H9 (cell line): ENCODE data around the gene CPT2. TPM values are rescaled to one million over a fixed set of nuclear protein-coding genes. Genes with fewer than 3 reads are reported as not detected.

Experiments used
- DNase-seq: peaks from one replicate; pipeline ENCODE4 v3.0.0-alpha.2; 2017
- H2AFZ ChIP-seq: one replicate; pipeline ENCODE4 v1.6.1; 2013; ENCODE audit warnings: mild to moderate bottlenecking, low read length, control low read depth, moderate library complexity
- H2AK5ac ChIP-seq: 2 replicates; pipeline ENCODE4 v1.6.1; 2013; ENCODE audit warnings: low read length, control low read depth, mixed read lengths; ENCODE audit not compliant: insufficient read length
- H2BK120ac ChIP-seq: one replicate; pipeline ENCODE4 v1.6.1; 2013; ENCODE audit warnings: low read depth, mild to moderate bottlenecking, low read length, control low read depth, inconsistent platforms; ENCODE audit not compliant: poor library complexity, severe bottlenecking
- H2BK12ac ChIP-seq: 2 replicates; pipeline ENCODE4 v1.6.1; 2013; ENCODE audit warnings: low read length, control low read depth, mixed read lengths, low read depth; ENCODE audit not compliant: insufficient read length
- H2BK15ac ChIP-seq: 2 replicates; pipeline ENCODE4 v1.6.1; 2013; ENCODE audit warnings: low read depth, low read length, control low read depth
- H2BK20ac ChIP-seq: one replicate; pipeline ENCODE4 v1.6.1; 2013; ENCODE audit warnings: low read depth, mild to moderate bottlenecking, low read length, control low read depth, inconsistent platforms; ENCODE audit not compliant: poor library complexity, severe bottlenecking
- H2BK5ac ChIP-seq: 2 replicates; pipeline ENCODE4 v1.6.1; 2013; ENCODE audit warnings: low read length, control low read depth, mixed read lengths; ENCODE audit not compliant: insufficient read length
- H3K14ac ChIP-seq: 2 replicates; pipeline ENCODE4 v1.6.1; 2013; ENCODE audit warnings: low read length, control low read depth; ENCODE audit not compliant: insufficient read depth
- H3K18ac ChIP-seq: 2 replicates; pipeline ENCODE4 v1.6.1; 2013; ENCODE audit warnings: low read depth, mild to moderate bottlenecking, mixed read lengths, low read length, control low read depth; ENCODE audit not compliant: insufficient read length
- H3K23ac ChIP-seq: 2 replicates; pipeline ENCODE4 v1.6.1; 2013; ENCODE audit warnings: low read length, control low read depth, mixed read lengths, low read depth; ENCODE audit not compliant: insufficient read length
- H3K23me2 ChIP-seq: 2 replicates; pipeline ENCODE4 v1.6.1; 2013; ENCODE audit warnings: low read depth, mild to moderate bottlenecking, mixed read lengths, low read length, control low read depth; ENCODE audit not compliant: insufficient read length, poor library complexity, severe bottlenecking
- H3K27ac ChIP-seq: 2 replicates; pipeline ENCODE4 v1.5.1; 2013; ENCODE audit warnings: low read length, control low read depth, mixed read lengths, low read depth; ENCODE audit not compliant: insufficient read length
- H3K27me3 ChIP-seq: 2 replicates; pipeline ENCODE4 v1.6.1; 2013; ENCODE audit warnings: low read length, control low read depth, inconsistent platforms; ENCODE audit not compliant: insufficient read depth
- H3K4ac ChIP-seq: 2 replicates; pipeline ENCODE4 v1.6.1; 2013; ENCODE audit warnings: low read depth, mild to moderate bottlenecking, control low read depth, inconsistent platforms, low read length, moderate library complexity
- H3K4me1 ChIP-seq: 2 replicates; pipeline ENCODE4 v1.6.1; 2013; ENCODE audit warnings: low read length, control low read depth, inconsistent platforms; ENCODE audit not compliant: insufficient read depth
- H3K4me2 ChIP-seq: 2 replicates; pipeline ENCODE4 v1.6.1; 2013; ENCODE audit warnings: low read length, control low read depth, mixed read lengths; ENCODE audit not compliant: insufficient read length, insufficient read depth
- H3K56ac ChIP-seq: 2 replicates; pipeline ENCODE4 v1.6.1; 2013; ENCODE audit warnings: low read depth, mild to moderate bottlenecking, mixed read lengths, low read length, control low read depth; ENCODE audit not compliant: insufficient read length
- H3K79me1 ChIP-seq: 2 replicates; pipeline ENCODE4 v1.6.1; 2013; ENCODE audit warnings: low read depth, mild to moderate bottlenecking, moderate library complexity, low read length, control low read depth, inconsistent platforms; ENCODE audit not compliant: insufficient read depth, poor library complexity, severe bottlenecking
- H3K79me2 ChIP-seq: 2 replicates; pipeline ENCODE4 v1.6.1; 2013; ENCODE audit warnings: low read length, control low read depth, inconsistent platforms; ENCODE audit not compliant: insufficient read depth
- H3K9ac ChIP-seq: 2 replicates; pipeline ENCODE4 v1.6.1; 2013; ENCODE audit warnings: low read length, control low read depth, mixed read lengths; ENCODE audit not compliant: insufficient read length; ENCODE audit errors: extremely low read depth
- H3K9me3 ChIP-seq: one replicate; pipeline ENCODE4 v1.6.1; 2013; ENCODE audit warnings: low read depth, low read length, inconsistent platforms; ENCODE audit not compliant: control insufficient read depth
- H3T11ph ChIP-seq: one replicate; pipeline ENCODE4 v1.6.1; 2013; ENCODE audit warnings: mild to moderate bottlenecking, low read length, control low read depth, inconsistent platforms
- H4K20me1 ChIP-seq: one replicate; pipeline ENCODE4 v1.6.1; 2013; ENCODE audit not compliant: control insufficient read depth, insufficient read length, insufficient read depth
- H4K5ac ChIP-seq: 2 replicates; pipeline ENCODE4 v1.6.1; 2013; ENCODE audit warnings: low read depth, mild to moderate bottlenecking, mixed read lengths, low read length, control low read depth; ENCODE audit not compliant: insufficient read length
- H4K8ac ChIP-seq: replicated peaks from 2 replicates; pipeline ENCODE4 v1.6.1; 2013; ENCODE audit warnings: low read length, control low read depth, mixed read lengths, low read depth; ENCODE audit not compliant: insufficient read length
- H4K91ac ChIP-seq: 2 replicates; pipeline ENCODE4 v1.6.1; 2013; ENCODE audit warnings: low read depth, mild to moderate bottlenecking, moderate library complexity, mixed read lengths, low read length, control low read depth; ENCODE audit not compliant: insufficient read length
- H3K27ac Mint-ChIP-seq, 3 experiments: 2 replicates in 2 of 3; 3 replicates in 1 of 3; pipeline ENCODE4 v1.8.0; 2020 to 2021; ENCODE audit warnings: mixed read lengths in 3 of 3, mild to moderate bottlenecking in 1 of 3, moderate library complexity in 1 of 3
- H3K27me3 Mint-ChIP-seq: 2 replicates; pipeline ENCODE4 v1.8.0; 2021; ENCODE audit warnings: low read depth, mild to moderate bottlenecking, moderate library complexity, mixed read lengths
- H3K36me3 Mint-ChIP-seq, 3 experiments: 2 replicates in 2 of 3; 3 replicates in 1 of 3; pipeline ENCODE4 v1.8.0; 2020 to 2021; ENCODE audit warnings: low read depth in 3 of 3, mixed read lengths in 3 of 3; ENCODE audit not compliant: insufficient read depth in 1 of 3
- H3K4me1 Mint-ChIP-seq, 2 experiments: 2 replicates each; pipeline ENCODE4 v1.8.0; 2020; ENCODE audit warnings: mixed read lengths in 2 of 2
- H3K4me3 Mint-ChIP-seq, 2 experiments: 2 replicates in 1 of 2; 3 replicates in 1 of 2; pipeline ENCODE4 v1.8.0; 2020 to 2021; ENCODE audit warnings: mild to moderate bottlenecking in 2 of 2, mixed read lengths in 2 of 2, moderate library complexity in 1 of 2
- H3K9me3 Mint-ChIP-seq, 2 experiments: 2 replicates in 1 of 2; 3 replicates in 1 of 2; pipeline ENCODE4 v1.8.0; 2020; ENCODE audit warnings: mild to moderate bottlenecking in 2 of 2, mixed read lengths in 2 of 2, moderate library complexity in 1 of 2
- WGBS: extraction: QIAGEN DNeasy Blood & Tissue Kit; methylation state at CpG from one replicate; pipeline ENCODE4 v1.1.7; 2013; ENCODE audit warnings: missing lambda C conversion rate, low lambda C conversion rate, mixed read lengths; ENCODE audit not compliant: insufficient read length; ENCODE audit errors: extremely low coverage; 5-methylcytosine and 5-hydroxymethylcytosine counted together
- total RNA-seq: library from RNA; stranded (reverse); gene quantifications from 2 replicates; pipeline ENCODE4 v1.2.1, GENCODE V29; 2021
- TF ChIP-seq, protein P1 (sequence below): fragments of 200-600 bp; sonication (generic); conservative IDR thresholded peaks from 3 replicates; pipeline ENCODE4 v1.8.0; 2021; ENCODE audit warnings: antibody characterized with exemption, mild to moderate bottlenecking

Gene CPT2
- total RNA-seq, 1 experiment from 2014 or later, result 33.2 TPM

DNA sequence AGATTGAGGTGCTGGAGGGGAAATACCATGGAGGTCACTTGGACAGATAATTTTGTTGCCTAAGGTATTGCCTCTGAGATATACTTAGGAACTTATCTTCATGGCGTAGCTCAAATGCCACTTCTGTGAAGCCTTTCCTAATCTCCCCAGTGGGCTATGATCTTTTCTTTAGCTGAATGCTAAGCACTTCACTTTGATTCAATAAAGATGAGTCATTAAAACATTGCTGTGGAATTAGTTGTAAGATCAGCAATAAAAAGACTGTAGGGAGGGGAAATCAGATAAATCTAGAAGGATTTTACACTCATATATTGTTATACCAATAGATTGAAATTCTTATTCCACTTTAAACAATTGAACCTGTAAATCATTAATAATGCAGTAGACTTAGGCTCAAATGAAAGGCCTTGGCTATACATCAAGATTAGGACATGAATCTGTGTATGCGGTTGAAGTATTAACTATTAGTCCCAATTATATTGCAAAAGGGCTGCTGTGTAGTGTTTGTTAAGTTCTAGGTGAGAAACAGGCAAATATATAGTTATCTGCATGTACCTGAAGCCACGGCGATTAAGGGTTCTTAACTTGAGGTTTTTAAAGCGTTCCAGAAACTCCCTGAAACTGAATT lies 60.9 kb downstream of the CPT2 start:
- no peak overlapping the region; a peak in 1 of 7 replicates for H3K27ac Mint-ChIP-seq
- TF ChIP-seq, protein P1, sequence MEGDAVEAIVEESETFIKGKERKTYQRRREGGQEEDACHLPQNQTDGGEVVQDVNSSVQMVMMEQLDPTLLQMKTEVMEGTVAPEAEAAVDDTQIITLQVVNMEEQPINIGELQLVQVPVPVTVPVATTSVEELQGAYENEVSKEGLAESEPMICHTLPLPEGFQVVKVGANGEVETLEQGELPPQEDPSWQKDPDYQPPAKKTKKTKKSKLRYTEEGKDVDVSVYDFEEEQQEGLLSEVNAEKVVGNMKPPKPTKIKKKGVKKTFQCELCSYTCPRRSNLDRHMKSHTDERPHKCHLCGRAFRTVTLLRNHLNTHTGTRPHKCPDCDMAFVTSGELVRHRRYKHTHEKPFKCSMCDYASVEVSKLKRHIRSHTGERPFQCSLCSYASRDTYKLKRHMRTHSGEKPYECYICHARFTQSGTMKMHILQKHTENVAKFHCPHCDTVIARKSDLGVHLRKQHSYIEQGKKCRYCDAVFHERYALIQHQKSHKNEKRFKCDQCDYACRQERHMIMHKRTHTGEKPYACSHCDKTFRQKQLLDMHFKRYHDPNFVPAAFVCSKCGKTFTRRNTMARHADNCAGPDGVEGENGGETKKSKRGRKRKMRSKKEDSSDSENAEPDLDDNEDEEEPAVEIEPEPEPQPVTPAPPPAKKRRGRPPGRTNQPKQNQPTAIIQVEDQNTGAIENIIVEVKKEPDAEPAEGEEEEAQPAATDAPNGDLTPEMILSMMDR, result no peak

More for the DNA sequence above, 60.9 kb downstream of the CPT2 start:
- no peak overlapping the region for H3T11ph ChIP-seq
- no peak overlapping the region for H2AFZ ChIP-seq
- no peaks in the 10 kb centered on the region for H3K23me2 ChIP-seq
- H3K14ac ChIP-seq, result no peak overlapping the region
- no peaks in the 10 kb centered on the region for H4K20me1 ChIP-seq
- DNase-seq, result no peak
- no peak overlapping the region for H2BK120ac ChIP-seq
- H4K91ac ChIP-seq, result no peak overlapping the region
- H3K4me2 ChIP-seq, result no peak overlapping the region
- no peak overlapping the region for H2BK20ac ChIP-seq
- H3K4me3 Mint-ChIP-seq, result no peak overlapping the region
- H3K27me3 ChIP-seq, result no peaks in the 10 kb centered on the region
- no peaks in the 10 kb centered on the region for H3K4me1 ChIP-seq
- H3K4me1 Mint-ChIP-seq, result no peaks in the 10 kb centered on the region
- H3K9ac ChIP-seq, result no peak overlapping the region
- no peaks in the 10 kb centered on the region for H3K79me2 ChIP-seq
- no peak overlapping the region for H4K8ac ChIP-seq
- H3K27me3 Mint-ChIP-seq, result no peaks in the 10 kb centered on the region
- no peak overlapping the region for H3K18ac ChIP-seq
- no peak overlapping the region for H3K23ac ChIP-seq
- H4K5ac ChIP-seq, result no peak overlapping the region
- H3K9me3 ChIP-seq, result no peaks in the 10 kb centered on the region
- H3K56ac ChIP-seq, result no peak overlapping the region
- no peak overlapping the region for H3K27ac ChIP-seq
- no peak overlapping the region for H3K4ac ChIP-seq
- H2BK15ac ChIP-seq, result no peak overlapping the region
- peaks cover 48 to 90% (median 84%) of the 10 kb centered on the region in 3 experiments for H3K36me3 Mint-ChIP-seq
- H2BK5ac ChIP-seq, result no peak overlapping the region
- WGBS, result no CpG with 5 or more reads among the region's 5 CpGs
- H3K79me1 ChIP-seq, result no peaks in the 10 kb centered on the region
- H3K9me3 Mint-ChIP-seq, result no peaks in the 10 kb centered on the region
- no peak overlapping the region for H2AK5ac ChIP-seq
- H2BK12ac ChIP-seq, result no peak overlapping the region
